B cell (primary cell): ENCODE measurements around the gene BCL2. TPM values are rescaled to one million over a fixed set of nuclear protein-coding genes. Genes with fewer than 3 reads are reported as not detected.
A peak's percentile ranks its signal among the peaks of the same experiment; 100 is the strongest.

Source experiments
- ATAC-seq: fragments of 200-7000 bp; cut with Tn5 transposase; one replicate; pipeline ENCODE4 v1.10.0; 2021; ENCODE audit warnings: low read depth, mild to moderate bottlenecking, moderate number of reproducible peaks, moderate library complexity
- CTCF ChIA-PET: fragments of 350-600 bp; sonication (Branson Sonifier 250); formaldehyde crosslinking; loops from one replicate; lab custom pipeline; 2021; ENCODE audit warnings: antibody characterized with exemption, inconsistent platforms; lab: Charles Lee
- POLR2A ChIA-PET: fragments of 350-600 bp; sonication (Branson Sonifier 250); formaldehyde crosslinking; loops from one replicate; lab custom pipeline; 2021; ENCODE audit warnings: antibody characterized with exemption; lab: Charles Lee
- DNase-seq: peaks from one replicate; pipeline ENCODE4 v3.0.0; 2013
- H2AFZ ChIP-seq: 2 replicates; pipeline ENCODE4 v1.6.1; 2012; ENCODE audit warnings: mild to moderate bottlenecking, low read depth, low read length; ENCODE audit not compliant: insufficient read depth, poor library complexity, severe bottlenecking
- H3K27ac ChIP-seq, 2 donors: 1 replicate in 1 of 2; 2 replicates in 1 of 2; pipeline ENCODE4 v1.5.1; 2012 to 2013; ENCODE audit warnings: low read length in 2 of 2, mild to moderate bottlenecking in 2 of 2, moderate library complexity in 1 of 2
- H3K27me3 ChIP-seq, 4 experiments: fragments of 200-600 bp in 1 of 4; sonication (generic) in 1 of 4; replicated peaks in 1 of 4; 1 replicate in 2 of 4; 2 replicates in 2 of 4; pipeline versions ENCODE4 v1.6.1 to v1.7.0; 2013 to 2016; ENCODE audit warnings: low read length in 3 of 4, mild to moderate bottlenecking in 2 of 4, mixed read lengths in 1 of 4, moderate library complexity in 1 of 4; ENCODE audit not compliant: insufficient read depth in 4 of 4, control insufficient read depth in 3 of 4; ENCODE audit errors: control extremely low read depth in 1 of 4
- H3K36me3 ChIP-seq, 2 experiments: replicated peaks in 1 of 2; 1 replicate in 1 of 2; 2 replicates in 1 of 2; pipeline versions ENCODE4 v1.6.1 to v1.7.1; 2013; ENCODE audit warnings: low read length in 1 of 2; ENCODE audit not compliant: insufficient read depth in 2 of 2, control insufficient read depth in 1 of 2; ENCODE audit errors: control extremely low read depth in 1 of 2, extremely low read depth in 1 of 2
- H3K4me1 ChIP-seq, 2 donors: fragments of 200-600 bp in 1 of 2; sonication (generic) in 1 of 2; 1 replicate in 1 of 2; 2 replicates in 1 of 2; pipeline versions ENCODE4 v1.5.1 to v1.6.1; 2013 to 2017; ENCODE audit warnings: low read length in 2 of 2; ENCODE audit not compliant: control insufficient read depth in 2 of 2, insufficient read depth in 2 of 2
- H3K4me2 ChIP-seq: replicated peaks from 2 replicates; pipeline ENCODE3; 2012; ENCODE audit warnings: mild to moderate bottlenecking, low read depth, low read length; ENCODE audit not compliant: poor library complexity, severe bottlenecking
- H3K4me3 ChIP-seq, 5 experiments: fragments of 200-600 bp in 1 of 5; sonication (generic) in 1 of 5; 1 replicate in 3 of 5; 2 replicates in 2 of 5; pipeline versions ENCODE4 v1.5.1 to v1.7.0; 2011 to 2016; ENCODE audit warnings: low read length in 4 of 5, mild to moderate bottlenecking in 4 of 5, low read depth in 2 of 5, control low read depth in 1 of 5, moderate library complexity in 1 of 5; ENCODE audit not compliant: insufficient read depth in 1 of 5; ENCODE audit errors: control extremely low read depth in 1 of 5, extremely low read depth in 1 of 5
- H3K79me2 ChIP-seq: fragments of 200-600 bp; sonication (generic); one replicate; pipeline ENCODE4 v1.6.0; 2016; ENCODE audit warnings: low read length; ENCODE audit not compliant: control insufficient read depth, insufficient read depth
- H3K9ac ChIP-seq: fragments of 200-600 bp; sonication (generic); 2 replicates; pipeline ENCODE4 v1.6.1; 2017; ENCODE audit warnings: mild to moderate bottlenecking, low read length, moderate library complexity
- H3K9me3 ChIP-seq, 3 donors: one replicate each; pipeline versions ENCODE4 v1.6.1 to v1.7.1; 2013; ENCODE audit warnings: low read length in 2 of 3; ENCODE audit not compliant: control insufficient read depth in 2 of 3, insufficient read depth in 1 of 3; ENCODE audit errors: control extremely low read depth in 1 of 3
- H4K20me1 ChIP-seq: 2 replicates; pipeline ENCODE4 v1.6.0; 2012; ENCODE audit warnings: mild to moderate bottlenecking, low read length; ENCODE audit not compliant: insufficient read depth, control insufficient read depth, poor library complexity, severe bottlenecking
- H3K27ac Mint-ChIP-seq: one replicate; pipeline ENCODE4 v1.8.0; 2021; ENCODE audit warnings: mixed read lengths
- H3K27me3 Mint-ChIP-seq: one replicate; pipeline ENCODE4 v1.8.0; 2021; ENCODE audit warnings: mixed read lengths
- H3K4me1 Mint-ChIP-seq: one replicate; pipeline ENCODE4 v1.8.0; 2021; ENCODE audit warnings: mixed read lengths
- H3K4me3 Mint-ChIP-seq: one replicate; pipeline ENCODE4 v1.8.0; 2021; ENCODE audit warnings: mixed read lengths
- H3K9me3 Mint-ChIP-seq: one replicate; pipeline ENCODE4 v1.8.0; 2022; ENCODE audit warnings: mixed read lengths; ENCODE audit not compliant: insufficient read depth
- CTCF ChIP-seq: fragments of 200-600 bp; IDR thresholded peaks from one replicate; pipeline ENCODE4 v1.8.0; 2022; ENCODE audit warnings: antibody characterized with exemption, mild to moderate bottlenecking
- EZH2 ChIP-seq: IDR thresholded peaks from 2 replicates; pipeline ENCODE4 v1.6.1; 2012; ENCODE audit warnings: borderline replicate concordance, low read depth, mild to moderate bottlenecking, moderate library complexity, low read length; ENCODE audit not compliant: insufficient read depth, poor library complexity, severe bottlenecking
- whole genome bisulfite sequencing: methylation state at CpG from one replicate; pipeline ENCODE4 v1.1.5; 2013; ENCODE audit warnings: missing lambda C conversion rate; ENCODE audit not compliant: insufficient coverage; 5-methylcytosine and 5-hydroxymethylcytosine counted together
- intact Hi-C: fragments of 100-400 bp; cut with micrococcal nuclease; formaldehyde crosslinking; loops from one replicate; pipeline ENCODE4 v1.10.0; 2022
- polyA plus RNA-seq: library from polyadenylated mRNA; depleted of rRNA; stranded (reverse); fragments of >200 nt; gene quantifications from 2 replicates; pipeline ENCODE4 v1.2.3, GENCODE V29; 2012
- total RNA-seq, 2 donors: library from RNA; stranded (reverse); fragments of 120-200 nt in 1 of 2; gene quantifications; 1 replicate in 1 of 2; 2 replicates in 1 of 2; pipeline versions ENCODE4 v1.2.3 to v1.2.4, GENCODE V29; 2013 to 2022

The BCL2 gene
- total and polyA plus RNA-seq, 2 donors (not counting 1 experiment from before 2014, with no cell fraction given): 27.6 to 144 TPM

GRCh38 chr18:63155910-63156773 is 163.4 kb downstream of the BCL2 start:
- intact Hi-C loops: loop anchor here (1.0 to 10.0 kb wide), 6 partner anchors 14 to 971 kb away; partner anchors contain the start of genes PIGN and RELCH
- ATAC-seq (no peak), DNase-seq (no peak)
- H3K9me3 Mint-ChIP-seq: no peaks in the 10 kb centered on the region
- POLR2A ChIA-PET: interaction anchor here (0.6 to 2.3 kb wide), 6 partner anchors 13 to 162 kb away, joined by 3 to 13 read pairs (median 5); no protein-coding TSS in a partner anchor
- peak overlapping the region; percentile 46 for H3K9ac ChIP-seq
- H3K27ac Mint-ChIP-seq: peak overlapping the region; percentile 96
- peak overlapping the region; percentile 80 for H3K4me3 Mint-ChIP-seq
- CTCF ChIA-PET: interaction anchor here (0.8 to 9.0 kb wide), 24 partner anchors 8 to 168 kb away, joined by 3 to 160 read pairs (median 5); partner anchors contain the start of gene BCL2
- peaks cover 96% of the 10 kb centered on the region for H3K79me2 ChIP-seq
- no peaks in the 10 kb centered on the region for H3K27me3 Mint-ChIP-seq
- H2AFZ ChIP-seq: peak overlapping the region; percentile 48
- no peaks in the 10 kb centered on the region for H3K9me3 ChIP-seq
- peaks cover 4% of the 10 kb centered on the region for H4K20me1 ChIP-seq
- peaks cover 73 to 74% of the 10 kb centered on the region in 2 donors for H3K4me1 ChIP-seq
- peaks cover 94% of the 10 kb centered on the region for H3K4me1 Mint-ChIP-seq
- peaks cover 0 to 4% of the 10 kb centered on the region in 2 experiments for H3K36me3 ChIP-seq
- no peak for TF ChIP-seq CTCF
- TF ChIP-seq EZH2: no peak
- 82% methylated on average over 5 of the region's 14 CpGs for WGBS
- peak overlapping the region; percentile 71 for H3K4me2 ChIP-seq
- peak overlapping the region; percentile 57 to 89 for H3K27ac ChIP-seq
- peak overlapping the region in 3 of 5 experiments; percentile 33 to 48 (median 36) for H3K4me3 ChIP-seq
- no peaks in the 10 kb centered on the region for H3K27me3 ChIP-seq
